HG02943 (cell line): ENCODE measurements around the gene PALM.

Experiments
- ATAC-seq: cut with Tn5 transposase; IDR thresholded peaks from one replicate; pipeline ENCODE4 v1.9.1; 2021; ENCODE audit warnings: mild to moderate bottlenecking, low read depth, moderate library complexity; ENCODE audit not compliant: unreplicated experiment

PALM gene

GRCh38 chr19:796692-797527, 88.2 kb downstream of the PALM start, which contains the start of gene PTBP1:
TSS of gene PTBP1 (plus strand) at chr19:797452. CDS start at chr19:797498, 46 bp downstream.
- ATAC-seq = peak; percentile 64
